8988T (cell line): ENCODE measurements around the gene C6orf52.
A peak's percentile ranks its signal among the peaks of the same experiment; 100 is the strongest.

ENCODE experiments used
- DNase-seq: peaks from one replicate; pipeline ENCODE4 v3.0.0; 2011

C6orf52 gene

GRCh38 chr6:10643201-10643651, 51.2 kb downstream of the C6orf52 start:
- no peak for DNase-seq

GRCh38 chr6:10641528-10641927, 52.9 kb downstream of the C6orf52 start:
- no peak for DNase-seq

- DNase-seq, result no peak
These were observed 54.0 kb downstream of the C6orf52 start for GRCh38 chr6:10640412-10640811.

DNA sequence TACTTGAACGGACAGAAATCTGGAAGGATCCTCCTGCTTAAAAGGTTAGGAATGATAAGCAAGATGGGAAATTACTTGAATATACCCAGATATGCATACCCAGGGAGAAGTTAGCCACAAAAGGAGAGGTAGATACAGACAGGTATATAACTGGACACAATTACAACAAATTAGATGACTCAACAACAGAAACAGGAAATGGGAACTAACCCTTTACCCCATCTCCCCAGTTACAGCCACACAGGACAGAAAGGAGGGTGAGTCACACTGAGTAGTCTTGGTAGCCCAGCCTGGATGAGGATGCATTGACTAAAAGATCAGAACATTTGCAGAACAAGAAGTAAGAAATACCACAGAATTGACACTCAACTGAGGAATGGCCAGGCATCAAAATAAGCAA, 61.2 kb downstream of the C6orf52 start:
- peak; percentile 60 for DNase-seq

- DNase-seq, result no peak
These were observed 64.2 kb downstream of the C6orf52 start for GRCh38 chr6:10630178-10630577.

DNA sequence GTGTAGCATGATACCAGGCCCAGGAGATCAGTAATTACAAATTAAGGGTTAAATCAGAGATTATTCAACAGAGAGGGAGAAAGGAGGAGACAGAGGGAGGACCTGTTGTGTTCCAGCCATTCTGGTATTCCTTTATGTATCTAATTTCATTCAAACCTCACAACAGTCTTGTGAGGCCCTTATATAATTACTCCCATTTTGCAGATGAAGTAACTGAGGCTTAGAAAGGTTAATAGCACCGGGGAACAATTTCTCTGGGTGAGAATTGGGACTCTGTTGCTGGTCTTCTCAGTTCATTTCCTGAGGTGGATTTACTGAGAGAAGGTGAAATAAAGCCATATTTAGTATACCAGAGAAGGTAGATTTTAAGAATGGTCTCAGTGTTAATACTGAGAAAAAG, 66.6 kb downstream of the C6orf52 start:
- no peak for DNase-seq

DNA sequence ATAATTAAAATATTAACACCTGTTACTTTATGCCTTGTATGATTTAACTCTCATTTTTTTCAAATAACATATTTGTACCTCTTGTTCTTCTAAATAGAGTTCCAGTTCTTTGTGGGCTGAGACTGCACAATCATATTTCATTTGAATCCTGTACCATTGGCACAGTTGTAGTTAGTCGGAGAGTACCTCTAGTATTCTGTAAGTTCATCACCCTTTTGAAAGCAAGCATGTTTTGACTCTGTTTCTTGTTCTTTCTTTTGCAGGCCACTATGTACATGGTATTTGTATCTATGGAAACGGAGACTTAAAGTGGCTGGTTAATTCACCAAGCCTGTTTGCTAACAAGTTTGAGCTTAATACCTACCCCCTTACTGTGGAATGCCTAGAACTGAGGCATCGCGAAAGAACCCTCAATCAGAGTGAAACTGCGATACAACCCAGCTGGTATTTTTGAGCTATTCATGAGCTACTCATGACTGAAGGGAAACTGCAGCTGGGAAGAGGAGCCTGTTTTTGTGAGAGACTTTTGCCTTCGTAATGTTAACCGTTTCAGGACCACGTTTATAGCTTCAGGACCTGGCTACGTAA, 68.2 kb downstream of the C6orf52 start:
- no peak for DNase-seq

- DNase-seq, result no peak
These were observed 69.6 kb downstream of the C6orf52 start for GRCh38 chr6:10624836-10625235.

DNA sequence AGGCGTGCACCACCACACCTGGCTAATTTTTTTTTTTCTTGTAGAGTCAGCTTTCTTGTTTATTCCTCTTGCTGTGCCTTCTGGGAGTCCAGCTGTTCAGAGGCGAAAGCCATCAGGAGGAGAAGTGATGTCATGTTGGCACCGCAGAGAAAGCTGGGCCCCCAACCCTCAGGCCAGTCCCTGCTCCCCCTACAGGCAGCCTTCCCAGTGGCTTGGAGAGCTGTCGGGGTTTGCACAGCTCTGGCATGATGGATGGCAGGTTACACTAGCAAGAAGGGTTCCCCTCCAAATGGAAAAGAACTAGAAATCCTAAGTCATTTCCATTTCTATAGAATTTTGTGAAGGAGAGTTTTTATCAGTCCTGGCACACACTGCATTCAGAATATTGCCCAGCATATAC, 72.6 kb downstream of the C6orf52 start:
- DNase-seq, result no peak
